ENCODE results near the gene BBS2.

Gene BBS2, protein sequence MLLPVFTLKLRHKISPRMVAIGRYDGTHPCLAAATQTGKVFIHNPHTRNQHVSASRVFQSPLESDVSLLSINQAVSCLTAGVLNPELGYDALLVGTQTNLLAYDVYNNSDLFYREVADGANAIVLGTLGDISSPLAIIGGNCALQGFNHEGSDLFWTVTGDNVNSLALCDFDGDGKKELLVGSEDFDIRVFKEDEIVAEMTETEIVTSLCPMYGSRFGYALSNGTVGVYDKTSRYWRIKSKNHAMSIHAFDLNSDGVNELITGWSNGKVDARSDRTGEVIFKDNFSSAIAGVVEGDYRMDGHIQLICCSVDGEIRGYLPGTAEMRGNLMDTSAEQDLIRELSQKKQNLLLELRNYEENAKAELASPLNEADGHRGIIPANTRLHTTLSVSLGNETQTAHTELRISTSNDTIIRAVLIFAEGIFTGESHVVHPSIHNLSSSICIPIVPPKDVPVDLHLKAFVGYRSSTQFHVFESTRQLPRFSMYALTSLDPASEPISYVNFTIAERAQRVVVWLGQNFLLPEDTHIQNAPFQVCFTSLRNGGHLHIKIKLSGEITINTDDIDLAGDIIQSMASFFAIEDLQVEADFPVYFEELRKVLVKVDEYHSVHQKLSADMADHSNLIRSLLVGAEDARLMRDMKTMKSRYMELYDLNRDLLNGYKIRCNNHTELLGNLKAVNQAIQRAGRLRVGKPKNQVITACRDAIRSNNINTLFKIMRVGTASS

DNA sequence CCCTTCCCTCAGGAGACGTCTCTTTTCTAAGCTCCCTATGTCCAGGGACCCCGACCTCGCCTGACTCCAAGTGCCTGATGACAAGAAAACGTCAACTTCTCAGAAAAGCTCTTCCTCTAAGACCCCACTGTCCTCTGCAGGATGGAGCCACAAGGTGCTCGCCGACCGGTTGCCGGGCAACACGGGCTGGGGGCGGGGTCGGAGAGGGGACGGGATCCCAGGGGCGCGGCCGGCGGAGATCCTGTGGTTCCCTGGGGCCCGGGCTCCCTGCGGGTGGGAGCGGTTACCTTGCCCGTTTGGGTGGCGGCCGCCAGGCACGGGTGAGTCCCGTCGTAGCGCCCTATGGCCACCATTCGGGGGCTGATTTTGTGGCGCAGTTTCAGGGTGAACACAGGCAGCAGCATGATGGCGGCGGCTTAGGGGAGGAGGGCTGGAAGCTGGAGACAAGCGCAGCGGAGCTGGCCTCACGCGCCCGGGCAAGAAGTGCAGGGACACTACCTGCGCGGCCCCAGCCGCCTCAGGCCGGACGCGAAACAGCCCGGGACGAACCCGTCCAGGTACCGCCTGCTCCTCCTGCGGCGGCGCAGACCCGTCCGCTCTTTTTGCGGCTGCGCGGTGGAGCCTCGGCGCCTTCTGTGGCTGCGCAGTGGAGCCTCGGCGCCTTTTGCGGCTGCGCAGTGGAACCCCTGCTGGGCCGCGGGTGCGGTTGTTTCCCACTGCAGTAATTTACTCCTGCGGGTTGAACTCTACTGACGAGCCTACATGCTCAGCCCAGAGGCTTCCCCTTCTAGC, at the start of gene BBS2:
TSS of gene BBS2 (minus strand) at position 566 of the 792 bp plus-strand sequence. CDS start at position 404, 162 bp downstream.
- TF ChIP-seq GATA2 (IDR thresholded peaks at IDR 0.05; ENCODE audit: low read depth, low read length) (no peak), GATA3 (IDR thresholded peaks at IDR 0.05; ENCODE audit: low read depth, low read length) (no peak)

DNA sequence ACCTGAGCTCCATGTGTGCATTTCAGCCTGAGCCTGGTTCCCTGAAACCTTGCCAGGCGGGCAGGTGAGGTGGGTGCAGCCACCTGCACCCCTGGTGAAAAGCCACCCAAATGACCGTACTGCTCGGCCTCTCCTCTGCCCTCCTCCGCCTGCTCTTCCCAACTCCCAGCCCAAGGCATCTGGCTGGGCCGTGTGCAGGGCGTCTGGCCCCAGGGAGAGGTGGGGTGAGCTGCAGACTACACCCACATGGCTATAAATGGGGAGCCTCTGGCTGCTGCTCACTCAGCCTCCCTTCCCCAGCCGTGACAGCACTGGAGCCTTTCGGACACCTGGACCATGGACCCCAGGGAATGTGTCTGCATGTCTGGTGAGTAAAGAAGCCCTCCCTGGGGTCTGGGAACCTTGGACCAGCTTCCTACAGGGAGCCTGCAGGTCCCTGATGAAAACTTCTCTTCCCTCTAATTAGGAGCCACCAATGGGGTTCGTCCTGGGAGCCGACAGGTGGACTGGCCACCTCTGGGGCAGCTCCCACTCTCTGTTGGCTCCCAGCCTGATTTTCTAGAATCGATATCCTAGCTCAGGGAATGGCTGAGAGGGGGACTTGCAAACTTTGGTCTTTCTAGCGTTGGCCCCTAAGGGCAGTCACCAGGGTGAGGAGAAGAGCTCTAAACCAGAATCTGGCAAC, 45.1 kb upstream of the BBS2 start, which contains the start of gene MT4:
TSS of gene MT4 (plus strand) at position 281 of the 685 bp plus-strand sequence. CDS start at position 337, 56 bp downstream.
- no peak for TF ChIP-seq GATA2 (IDR thresholded peaks at IDR 0.05; ENCODE audit: low read depth, low read length)
- no peak for TF ChIP-seq GATA3 (IDR thresholded peaks at IDR 0.05; ENCODE audit: low read depth, low read length)

- TF ChIP-seq GATA2 (IDR thresholded peaks at IDR 0.05; ENCODE audit: low read depth, low read length) (no peak), GATA3 (IDR thresholded peaks at IDR 0.05; ENCODE audit: low read depth, low read length) (no peak)
These were observed 41.3 kb upstream of the BBS2 start for GRCh38 chr16:56561126-56561525.

- TF ChIP-seq GATA3 (IDR thresholded peaks at IDR 0.05; ENCODE audit: low read depth, low read length) (no peak), GATA2 (IDR thresholded peaks at IDR 0.05; ENCODE audit: low read depth, low read length) (no peak)
These were observed 40.6 kb upstream of the BBS2 start for GRCh38 chr16:56560447-56560846.

DNA sequence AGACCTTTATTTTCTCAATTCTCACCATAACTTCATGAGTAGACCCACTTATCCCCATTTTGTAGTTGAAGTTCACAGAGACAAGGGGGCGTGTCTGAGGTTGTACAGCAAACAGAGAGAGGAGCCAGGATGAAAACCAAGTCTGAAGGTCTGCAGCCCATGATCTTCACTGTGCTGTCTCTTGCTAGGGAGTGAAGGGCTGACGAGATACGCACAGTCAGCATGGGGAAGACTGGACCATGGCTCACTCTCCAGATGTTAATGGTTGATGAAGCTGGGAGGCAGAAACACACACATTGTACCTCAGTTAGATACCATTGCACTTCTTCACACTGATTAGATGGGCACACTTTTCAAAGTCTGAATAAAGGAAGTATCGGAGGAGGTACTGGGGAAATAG, 39.3 kb upstream of the BBS2 start:
- TF ChIP-seq GATA3 (IDR thresholded peaks at IDR 0.05; ENCODE audit: low read depth, low read length) (no peak), GATA2 (IDR thresholded peaks at IDR 0.05; ENCODE audit: low read depth, low read length) (no peak)

DNA sequence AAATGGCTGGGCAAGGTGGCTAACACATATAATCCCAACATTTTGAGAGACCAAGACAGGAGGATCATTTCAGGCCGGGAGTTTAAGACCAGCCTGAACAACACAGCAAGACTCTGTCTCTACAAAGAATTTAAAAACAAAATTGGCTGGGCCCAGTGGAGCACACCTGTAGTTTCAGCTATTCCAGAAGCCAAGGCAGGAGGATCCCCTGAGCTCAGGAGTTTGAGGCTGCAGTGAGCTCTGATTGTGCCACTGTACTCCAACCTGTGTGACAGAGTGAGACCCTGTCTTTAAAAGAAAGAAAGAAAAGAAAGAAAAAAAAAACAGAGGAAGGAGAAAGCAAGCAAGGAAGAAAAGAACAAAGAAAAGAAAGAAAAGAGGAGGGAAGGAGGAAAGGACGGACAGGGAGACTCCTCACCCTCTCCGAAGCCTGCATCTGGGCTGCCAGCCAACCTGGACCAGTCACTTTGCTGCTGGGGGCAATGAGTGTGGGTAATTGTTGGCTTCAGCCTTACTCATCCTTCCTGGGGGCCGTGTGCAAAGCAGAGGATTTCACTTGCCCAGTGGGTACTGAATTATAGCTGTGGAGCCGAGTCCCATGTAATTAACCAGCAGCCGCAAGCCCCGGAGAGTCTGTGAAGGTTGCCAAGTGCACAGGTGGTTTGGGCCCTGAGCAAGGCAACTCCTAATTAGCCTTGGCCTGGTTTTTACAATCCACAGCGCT, 38.4 kb upstream of the BBS2 start:
- no peak for TF ChIP-seq GATA2 (IDR thresholded peaks at IDR 0.05; ENCODE audit: low read depth, low read length)
- TF ChIP-seq GATA3 (IDR thresholded peaks at IDR 0.05; ENCODE audit: low read depth, low read length): no peak

DNA sequence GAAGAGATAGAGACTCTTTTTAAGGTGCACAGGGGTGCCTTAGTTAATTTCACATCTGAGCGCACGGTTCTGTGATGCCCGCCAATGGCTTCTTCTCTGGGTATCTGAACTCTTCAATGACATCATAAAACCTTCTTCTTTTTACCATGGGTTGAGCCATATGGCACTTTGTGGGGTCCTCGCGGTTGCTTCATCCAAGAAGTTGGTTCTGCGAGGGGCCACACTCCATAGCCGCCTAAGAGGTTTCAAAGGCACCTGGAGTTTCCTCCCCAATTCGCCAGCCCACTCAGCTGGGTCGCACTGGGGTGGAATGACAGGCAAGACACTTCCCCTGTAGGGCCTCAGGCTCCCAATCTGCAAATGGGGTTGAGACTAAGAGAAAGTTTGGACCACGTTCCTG, 34.6 kb upstream of the BBS2 start:
- no peak for TF ChIP-seq GATA3 (IDR thresholded peaks at IDR 0.05; ENCODE audit: low read depth, low read length)
- no peak for TF ChIP-seq GATA2 (IDR thresholded peaks at IDR 0.05; ENCODE audit: low read depth, low read length)

DNA sequence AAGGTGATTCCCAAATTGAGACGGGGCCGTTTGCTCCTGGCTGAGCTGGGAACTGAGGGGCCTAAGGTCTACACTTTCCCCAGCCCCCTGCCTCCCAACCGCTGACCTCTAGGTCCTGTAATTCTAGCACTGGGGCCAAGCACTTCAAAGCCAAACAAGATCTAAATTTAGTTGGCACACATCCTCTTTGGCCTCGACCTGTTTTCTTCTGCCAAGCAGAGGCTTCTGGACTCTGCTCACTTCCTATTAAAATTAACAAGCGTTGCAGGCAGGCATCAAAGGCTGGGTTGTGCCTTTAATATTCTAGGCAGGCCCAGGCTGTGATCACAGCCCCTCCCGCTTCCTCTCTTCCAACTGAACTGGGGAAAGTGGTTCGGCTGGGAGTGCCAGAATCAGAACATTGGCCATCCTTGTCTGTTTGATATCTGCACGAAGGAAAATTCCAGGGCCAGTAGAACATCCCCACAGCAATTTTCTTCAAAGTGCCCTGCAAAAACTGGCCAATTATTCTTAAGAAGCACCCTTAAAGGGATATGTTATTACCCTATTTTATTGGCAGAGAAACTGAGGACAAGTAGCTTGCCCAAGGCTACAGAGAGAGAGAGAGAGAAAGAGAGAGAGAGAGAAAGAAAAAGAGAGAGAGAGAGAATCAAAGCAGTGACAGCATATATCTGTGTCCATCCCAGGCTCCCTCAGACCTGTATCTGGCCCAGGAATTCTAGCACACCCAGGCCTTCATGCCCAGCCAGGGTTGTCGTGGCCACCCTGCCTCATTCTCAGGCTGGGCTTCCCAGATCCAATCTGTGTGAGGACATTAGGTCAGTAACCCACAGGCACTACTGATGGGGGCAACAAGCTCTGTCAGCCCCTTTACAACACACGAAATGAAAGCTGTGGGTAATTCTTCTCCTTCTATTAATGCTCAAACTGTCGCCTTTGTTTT, 32.2 kb upstream of the BBS2 start:
- TF ChIP-seq GATA2 (IDR thresholded peaks at IDR 0.05; ENCODE audit: low read depth, low read length) (no peak), GATA3 (IDR thresholded peaks at IDR 0.05; ENCODE audit: low read depth, low read length) (no peak)

- TF ChIP-seq GATA3 (IDR thresholded peaks at IDR 0.05; ENCODE audit: low read depth, low read length) (no peak), GATA2 (IDR thresholded peaks at IDR 0.05; ENCODE audit: low read depth, low read length) (no peak)
These were observed 30.0 kb upstream of the BBS2 start for GRCh38 chr16:56549744-56550385.

DNA sequence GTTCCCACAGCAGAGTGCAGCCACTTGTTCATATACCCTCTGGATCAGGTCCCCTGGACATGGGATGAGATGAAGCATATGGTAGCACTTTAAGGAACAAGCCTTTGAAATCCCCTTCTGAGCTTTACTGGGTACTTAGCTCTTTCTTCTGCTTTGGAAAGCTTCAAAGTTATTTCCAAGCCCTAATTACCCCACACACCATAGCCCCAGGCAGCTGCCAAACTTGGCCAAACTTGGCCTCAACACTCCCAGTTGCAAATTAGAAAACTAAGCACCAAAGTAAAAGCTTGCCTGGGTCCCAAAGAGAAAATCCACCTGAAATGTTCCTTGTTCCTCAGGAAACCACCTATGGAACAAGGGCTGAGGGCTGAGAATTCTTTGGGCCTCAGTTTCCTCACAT, 29.3 kb upstream of the BBS2 start:
- TF ChIP-seq GATA2 (IDR thresholded peaks at IDR 0.05; ENCODE audit: low read depth, low read length) (no peak), GATA3 (IDR thresholded peaks at IDR 0.05; ENCODE audit: low read depth, low read length) (no peak)

DNA sequence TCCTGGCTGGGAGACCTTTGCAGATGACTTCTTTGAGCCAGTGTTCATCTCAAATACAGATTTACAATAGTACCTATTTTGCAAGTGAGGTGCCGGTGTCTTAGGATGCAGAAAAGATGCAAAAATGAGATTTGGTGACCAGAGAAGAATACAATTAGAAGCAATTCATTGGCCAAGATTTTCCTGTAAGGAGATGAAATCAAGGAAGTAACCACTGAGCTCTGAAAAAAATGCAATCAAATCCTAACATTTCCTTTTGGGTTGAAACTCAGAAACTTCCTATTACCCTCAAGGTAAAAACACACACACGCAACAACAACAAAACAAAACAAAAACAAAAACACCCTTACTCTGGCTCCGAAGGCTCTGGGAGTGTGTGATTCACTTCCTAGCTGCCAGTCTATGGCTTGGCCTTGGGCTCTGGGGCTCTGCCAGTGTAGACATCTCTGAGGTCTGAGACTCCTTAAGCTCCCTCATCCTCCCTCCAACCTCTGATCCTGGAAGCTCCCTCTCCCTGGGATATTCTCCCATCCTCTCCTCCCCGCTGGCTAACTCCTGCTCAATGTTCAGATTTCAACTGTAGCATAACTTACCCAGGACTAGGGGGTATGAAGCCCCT, 28.2 kb upstream of the BBS2 start:
- no peak for TF ChIP-seq GATA3 (IDR thresholded peaks at IDR 0.05; ENCODE audit: low read depth, low read length)
- TF ChIP-seq GATA2 (IDR thresholded peaks at IDR 0.05; ENCODE audit: low read depth, low read length): no peak
